Endothelial cell of umbilical vein (primary cell): ENCODE data around the gene EEF1AKMT4. TPM values are rescaled to one million over a fixed set of nuclear protein-coding genes. Genes with fewer than 3 reads are reported as not detected.
A peak's percentile ranks its signal among the peaks of the same experiment; 100 is the strongest.

Experiments
- BruUV-seq: library from RNA; stranded (reverse); fragments of 400-500 nt; replicated peaks from 2 replicates; lab custom pipeline; 2021; lab: Mats Ljungman, UMichigan
- CTCF ChIA-PET: fragments of 300-600, 350-600 bp; sonication (Branson Sonifier 250); formaldehyde crosslinking; loops from one replicate; lab custom pipeline; 2021; ENCODE audit warnings: antibody characterized with exemption, inconsistent platforms; lab: Charles Lee
- POLR2A ChIA-PET: fragments of 300-600, 350-600 bp; sonication (Branson Sonifier 250); formaldehyde crosslinking; loops from one replicate; lab custom pipeline; 2021; ENCODE audit warnings: antibody characterized with exemption, inconsistent platforms; lab: Charles Lee
- DNase-seq: peaks from one replicate; pipeline ENCODE4 v3.0.0-alpha.2; 2011; ENCODE audit warnings: low read depth, low spot score
- FAIRE-seq: peaks from 2 replicates; lab custom pipeline; 2011; peaks lifted over from hg19 to GRCh38; lab: Jason Lieb, UNC
- H2AFZ ChIP-seq: 2 replicates; pipeline ENCODE4 v1.6.0; 2012; ENCODE audit warnings: low read depth, low read length, control low read depth, inconsistent platforms
- H3K27ac ChIP-seq: 2 replicates; pipeline ENCODE4 v1.5.1; 2011; ENCODE audit warnings: low read depth, mild to moderate bottlenecking, control low read depth, low read length, moderate library complexity; ENCODE audit not compliant: insufficient read depth
- H3K27me3 ChIP-seq, 2 experiments: 2 replicates each; pipeline versions ENCODE4 v1.6.0 to v1.6.1; 2011; ENCODE audit warnings: low read length in 2 of 2, mixed read lengths in 1 of 2; ENCODE audit not compliant: control insufficient read depth in 2 of 2, insufficient read depth in 2 of 2
- H3K36me3 ChIP-seq, 2 experiments: 2 replicates in 1 of 2; 3 replicates in 1 of 2; pipeline ENCODE4 v1.5.1; 2011; ENCODE audit warnings: low read length in 2 of 2, mild to moderate bottlenecking in 1 of 2, moderate library complexity in 1 of 2; ENCODE audit not compliant: control insufficient read depth in 2 of 2, insufficient read depth in 2 of 2; ENCODE audit errors: extremely low read depth in 1 of 2
- H3K4me1 ChIP-seq: 3 replicates; pipeline ENCODE4 v1.5.1; 2011; ENCODE audit warnings: mild to moderate bottlenecking, low read length; ENCODE audit not compliant: control insufficient read depth, insufficient read depth; ENCODE audit errors: extremely low read depth
- H3K4me2 ChIP-seq: 2 replicates; pipeline ENCODE4 v1.6.1; 2011; ENCODE audit warnings: low read length, control low read depth, mixed read lengths; ENCODE audit not compliant: insufficient read depth
- H3K4me3 ChIP-seq, 3 experiments: fragments of 200-600 bp in 1 of 3; sonication (generic), shearing (Covaris generic) in 1 of 3; replicated peaks in 1 of 3; 2 replicates each; pipeline ENCODE4 v1.5.1; 2011 to 2016; ENCODE audit warnings: control low read depth in 3 of 3, low read length in 3 of 3, mild to moderate bottlenecking in 2 of 3, inconsistent platforms in 1 of 3, low read depth in 1 of 3, moderate library complexity in 1 of 3; ENCODE audit not compliant: insufficient read depth in 1 of 3
- H3K79me2 ChIP-seq: 2 replicates; pipeline ENCODE4 v1.6.0; 2012; ENCODE audit warnings: low read length, inconsistent platforms; ENCODE audit not compliant: control insufficient read depth, insufficient read depth
- H3K9ac ChIP-seq: replicated peaks from 2 replicates; pipeline ENCODE3; 2011; ENCODE audit warnings: low read length, control low read depth; ENCODE audit not compliant: insufficient read depth; ENCODE audit errors: extremely low read depth
- H3K9me1 ChIP-seq: replicated peaks from 3 replicates; pipeline ENCODE4 v1.6.0; 2011; ENCODE audit warnings: mild to moderate bottlenecking, low read length; ENCODE audit not compliant: control insufficient read depth, insufficient read depth; ENCODE audit errors: extremely low read depth
- H3K9me3 ChIP-seq: replicated peaks from 2 replicates; pipeline ENCODE4 v1.5.1; 2012; ENCODE audit warnings: low read length, inconsistent platforms; ENCODE audit not compliant: control insufficient read depth, insufficient read depth
- H4K20me1 ChIP-seq: replicated peaks from 2 replicates; pipeline ENCODE3; 2011; ENCODE audit warnings: mild to moderate bottlenecking, low read length; ENCODE audit not compliant: control insufficient read depth, insufficient read depth; ENCODE audit errors: extremely low read depth
- EZH2 ChIP-seq: IDR thresholded peaks from 2 replicates; pipeline ENCODE4 v1.6.1; 2012; ENCODE audit warnings: borderline replicate concordance, low read depth, mild to moderate bottlenecking, moderate library complexity, low read length, inconsistent platforms; ENCODE audit not compliant: severe bottlenecking
- FOS ChIP-seq: IDR thresholded peaks from 2 replicates; pipeline ENCODE4 v1.6.1; 2011; ENCODE audit warnings: mild to moderate bottlenecking, low read length, moderate library complexity, borderline replicate concordance; ENCODE audit not compliant: insufficient read depth
- GATA2 ChIP-seq: IDR thresholded peaks from 2 replicates; pipeline ENCODE4 v1.7.0; 2011; ENCODE audit warnings: low read depth, mild to moderate bottlenecking, moderate library complexity, mixed read lengths, low read length; ENCODE audit not compliant: insufficient read length, insufficient read depth
- JUN ChIP-seq: IDR thresholded peaks from 2 replicates; pipeline ENCODE4 v1.6.1; 2011; ENCODE audit warnings: borderline replicate concordance, low read depth; ENCODE audit not compliant: insufficient read length, insufficient read depth
- MYC ChIP-seq: IDR thresholded peaks from one replicate; pipeline ENCODE4 v1.6.1; 2011; ENCODE audit warnings: mild to moderate bottlenecking, low read depth, low read length
- POLR2A ChIP-seq: IDR thresholded peaks from 2 replicates; pipeline ENCODE4 v1.6.1; 2012; ENCODE audit warnings: low read depth, mild to moderate bottlenecking, control low read depth, low read length
- POLR2AphosphoS5 ChIP-seq: IDR thresholded peaks from 2 replicates; pipeline ENCODE4 v1.6.1; 2012; ENCODE audit warnings: low read depth, mild to moderate bottlenecking, control low read depth, low read length, moderate library complexity; ENCODE audit not compliant: insufficient read depth
- dilution Hi-C: fragments of 300-500 bp; cut with MboI; formaldehyde crosslinking; loops from one replicate; pipeline ENCODE4 v1.15.0; 2019; ENCODE audit warnings: low sequenced_read_pairs; ENCODE audit not compliant: extremely low pct_ligation_motif_present
- intact Hi-C: fragments of 100-400 bp; cut with micrococcal nuclease; formaldehyde crosslinking; loops from one replicate; pipeline ENCODE4 v1.10.0; 2022
- microRNA counts: library from miRNA; unstranded; fragments of <30 nt; microRNA quantifications from one replicate; lab custom pipeline; 2016
- microRNA-seq: library from miRNA; unstranded; fragments of <30 nt; microRNA quantifications from one replicate; pipeline ENCODE4 v1.2.0, GENCODE V29; 2021; ENCODE audit warnings: borderline number of aligned reads, borderline replicate concordance
- polyA plus RNA-seq, 4 experiments: library from polyadenylated mRNA; depleted of rRNA in 3 of 4; stranded (reverse) in 3 of 4; unstranded in 1 of 4; fragments of >200 nt; gene quantifications; 2 replicates each; pipeline versions ENCODE4 v1.2.1 to v1.2.3, GENCODE V29; 2011 to 2012; ENCODE audit warnings: missing spikeins in 1 of 4
- small RNA-seq: library from RNA; depleted of rRNA; stranded (forward); fragments of <200 nt; gene quantifications from one replicate; pipeline ENCODE3, GENCODE V24; 2012; ENCODE audit warnings: low replicate concordance, low read depth; ENCODE audit not compliant: insufficient read depth, insufficient read length
- total RNA-seq: library from RNA; stranded (reverse); gene quantifications from 2 replicates; pipeline ENCODE4 v1.2.3, GENCODE V29; 2021
- TF ChIP-seq, protein P1 (sequence below): IDR thresholded peaks from 2 replicates; pipeline ENCODE4 v1.6.1; 2011; ENCODE audit not compliant: insufficient read depth, insufficient read length
- TF ChIP-seq, protein P2 (sequence below), 2 donors: IDR thresholded peaks; 1 replicate in 1 of 2; 2 replicates in 1 of 2; pipeline ENCODE4 v1.5.1; 2011; ENCODE audit warnings: low read length in 2 of 2, mild to moderate bottlenecking in 2 of 2, moderate library complexity in 2 of 2, control low read depth in 1 of 2, inconsistent platforms in 1 of 2, low read depth in 1 of 2; ENCODE audit not compliant: insufficient read depth in 1 of 2; ENCODE audit errors: extremely low read depth in 1 of 2

EEF1AKMT4 gene
- total and polyA plus RNA-seq, 2 donors (not counting 3 experiments of a cell fraction or from before 2014, with no cell fraction given), result 3.4 to 8.0 TPM

- dilution Hi-C loops, result no loop called here
- no peak overlapping the region for H3K27ac ChIP-seq
- H3K4me1 ChIP-seq, result no peaks in the 10 kb centered on the region
- FAIRE-seq, result no peak
- H3K9me3 ChIP-seq, result no peaks in the 10 kb centered on the region
- peaks cover 30 to 38% of the 10 kb centered on the region in 2 experiments for H3K36me3 ChIP-seq
- no peak for DNase-seq
- no peak overlapping the region for H2AFZ ChIP-seq
- ChIA-PET POLR2A (no interaction called here), CTCF (no interaction called here)
- no TSS peak for BruUV-seq
- H3K4me3 ChIP-seq, result no peak overlapping the region
- no peak overlapping the region for H3K9ac ChIP-seq
- H4K20me1 ChIP-seq, result no peaks in the 10 kb centered on the region
- no peaks in the 10 kb centered on the region for H3K27me3 ChIP-seq
- no peak overlapping the region for H3K4me2 ChIP-seq
- TF ChIP-seq MYC, result no peak
- TF ChIP-seq, protein P1, sequence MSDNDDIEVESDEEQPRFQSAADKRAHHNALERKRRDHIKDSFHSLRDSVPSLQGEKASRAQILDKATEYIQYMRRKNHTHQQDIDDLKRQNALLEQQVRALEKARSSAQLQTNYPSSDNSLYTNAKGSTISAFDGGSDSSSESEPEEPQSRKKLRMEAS, result no peak
- TF ChIP-seq, protein P2, sequence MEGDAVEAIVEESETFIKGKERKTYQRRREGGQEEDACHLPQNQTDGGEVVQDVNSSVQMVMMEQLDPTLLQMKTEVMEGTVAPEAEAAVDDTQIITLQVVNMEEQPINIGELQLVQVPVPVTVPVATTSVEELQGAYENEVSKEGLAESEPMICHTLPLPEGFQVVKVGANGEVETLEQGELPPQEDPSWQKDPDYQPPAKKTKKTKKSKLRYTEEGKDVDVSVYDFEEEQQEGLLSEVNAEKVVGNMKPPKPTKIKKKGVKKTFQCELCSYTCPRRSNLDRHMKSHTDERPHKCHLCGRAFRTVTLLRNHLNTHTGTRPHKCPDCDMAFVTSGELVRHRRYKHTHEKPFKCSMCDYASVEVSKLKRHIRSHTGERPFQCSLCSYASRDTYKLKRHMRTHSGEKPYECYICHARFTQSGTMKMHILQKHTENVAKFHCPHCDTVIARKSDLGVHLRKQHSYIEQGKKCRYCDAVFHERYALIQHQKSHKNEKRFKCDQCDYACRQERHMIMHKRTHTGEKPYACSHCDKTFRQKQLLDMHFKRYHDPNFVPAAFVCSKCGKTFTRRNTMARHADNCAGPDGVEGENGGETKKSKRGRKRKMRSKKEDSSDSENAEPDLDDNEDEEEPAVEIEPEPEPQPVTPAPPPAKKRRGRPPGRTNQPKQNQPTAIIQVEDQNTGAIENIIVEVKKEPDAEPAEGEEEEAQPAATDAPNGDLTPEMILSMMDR (IDR thresholded peaks at IDR 0.05; ENCODE audit: extremely low read depth in 1 of 2, insufficient read depth in 1 of 2, low read depth in 1 of 2, low read length in 2 of 2), result no peak
- no peak for TF ChIP-seq FOS
- TF ChIP-seq POLR2AphosphoS5, result no peak
- TF ChIP-seq GATA2, result no peak
- no peak for TF ChIP-seq EZH2
- no peak for TF ChIP-seq JUN
- TF ChIP-seq POLR2A, result no peak
- intact Hi-C loops, result no loop called here
- peaks cover 18% of the 10 kb centered on the region for H3K79me2 ChIP-seq
- no peaks in the 10 kb centered on the region for H3K9me1 ChIP-seq
Observed at GRCh38 chr3:184307915-184308314, 58.4 kb downstream of the EEF1AKMT4 start.

MicroRNAs within 50 kb of the gene (microRNA counts, 767-probe panel; counts per million panel counts)
- microRNA hsa-miR-1224-3p (lab: Ali Mortazavi, UCI), result 723 counts per million, percentile 96 among the panel's probes with 10 or more counts
- microRNA hsa-miR-1224-5p (lab: Ali Mortazavi, UCI), result 723 counts per million, percentile 96 among the panel's probes with 10 or more counts

Small RNA genes within 50 kb of the gene (microRNA-seq; reads per million reads assigned to microRNA genes)
- gene MIR1224, result not detected

Small RNA genes within 50 kb of the gene (small RNA-seq; reads per million reads assigned to genes)
- gene MIR1224, result not detected

Other genes with a start within 250 kb of the EEF1AKMT4 start
- 24.6 and 25.4 TPM in 2 replicates for gene ABCC5, start 231.8 kb upstream of the EEF1AKMT4 start, total RNA-seq
- gene ABCC5, start 231.8 kb upstream of the EEF1AKMT4 start, polyA plus RNA-seq, result 18.9 and 22.5 TPM in 2 replicates
- not detected in 2 replicates for gene HTR3D, start 217.9 kb upstream of the EEF1AKMT4 start, total RNA-seq
- not detected in 2 replicates for gene HTR3D, start 217.9 kb upstream of the EEF1AKMT4 start, polyA plus RNA-seq
- not detected in 2 replicates for gene HTR3C, start 196.6 kb upstream of the EEF1AKMT4 start, total RNA-seq
- not detected in 2 replicates for gene HTR3C, start 196.6 kb upstream of the EEF1AKMT4 start, polyA plus RNA-seq
- not detected in 2 replicates for gene HTR3E, start 152.6 kb upstream of the EEF1AKMT4 start, total RNA-seq
- gene HTR3E, start 152.6 kb upstream of the EEF1AKMT4 start, polyA plus RNA-seq, result not detected in 2 replicates
- gene EIF2B5, start 114.3 kb upstream of the EEF1AKMT4 start, total RNA-seq, result 38.8 and 44.7 TPM in 2 replicates
- gene EIF2B5, start 114.3 kb upstream of the EEF1AKMT4 start, polyA plus RNA-seq, result 35.5 and 42.7 TPM in 2 replicates
- 59.0 and 61.3 TPM in 2 replicates for gene DVL3, start 94.3 kb upstream of the EEF1AKMT4 start, total RNA-seq
- 41.2 and 43.8 TPM in 2 replicates for gene DVL3, start 94.3 kb upstream of the EEF1AKMT4 start, polyA plus RNA-seq
- gene AP2M1, start 74.8 kb upstream of the EEF1AKMT4 start, total RNA-seq, result 400 and 431 TPM in 2 replicates
- gene AP2M1, start 74.8 kb upstream of the EEF1AKMT4 start, polyA plus RNA-seq, result 602 and 603 TPM in 2 replicates
- gene ABCF3, start 63.5 kb upstream of the EEF1AKMT4 start, total RNA-seq, result 65.6 and 68.8 TPM in 2 replicates
- 73.4 and 93.9 TPM in 2 replicates for gene ABCF3, start 63.5 kb upstream of the EEF1AKMT4 start, polyA plus RNA-seq
- gene VWA5B2, start 20.1 kb upstream of the EEF1AKMT4 start, total RNA-seq, result not detected in 2 replicates
- 0.03 TPM in 1 of 2 replicates, not detected in the other for gene VWA5B2, start 20.1 kb upstream of the EEF1AKMT4 start, polyA plus RNA-seq
- 37.7 and 42.9 TPM in 2 replicates for gene ALG3, start 710 bp upstream of the EEF1AKMT4 start, total RNA-seq
- 99.9 and 102 TPM in 2 replicates for gene ALG3, start 710 bp upstream of the EEF1AKMT4 start, polyA plus RNA-seq
- not detected in 2 replicates for gene CAMK2N2, start 11.9 kb downstream of the EEF1AKMT4 start, total RNA-seq
- 0.11 TPM in 1 of 2 replicates, not detected in the other for gene CAMK2N2, start 11.9 kb downstream of the EEF1AKMT4 start, polyA plus RNA-seq
- gene ECE2, start 26.4 kb downstream of the EEF1AKMT4 start, total RNA-seq, result not detected in 2 replicates
- gene ECE2, start 26.4 kb downstream of the EEF1AKMT4 start, polyA plus RNA-seq, result not detected in 2 replicates
- 400 and 435 TPM in 2 replicates for gene PSMD2, start 49.6 kb downstream of the EEF1AKMT4 start, total RNA-seq
- gene PSMD2, start 49.6 kb downstream of the EEF1AKMT4 start, polyA plus RNA-seq, result 358 and 414 TPM in 2 replicates
- 524 and 532 TPM in 2 replicates for gene EIF4G1, start 64.9 kb downstream of the EEF1AKMT4 start, total RNA-seq
- gene EIF4G1, start 64.9 kb downstream of the EEF1AKMT4 start, polyA plus RNA-seq, result 355 and 401 TPM in 2 replicates
- gene FAM131A, start 87.9 kb downstream of the EEF1AKMT4 start, total RNA-seq, result 19.9 and 26.8 TPM in 2 replicates
- gene FAM131A, start 87.9 kb downstream of the EEF1AKMT4 start, polyA plus RNA-seq, result 29.9 and 34.1 TPM in 2 replicates
- 6.5 and 9.9 TPM in 2 replicates for gene CLCN2, start 111.9 kb downstream of the EEF1AKMT4 start, total RNA-seq
- gene CLCN2, start 111.9 kb downstream of the EEF1AKMT4 start, polyA plus RNA-seq, result 3.5 and 4.9 TPM in 2 replicates
- gene POLR2H, start 112.0 kb downstream of the EEF1AKMT4 start, total RNA-seq, result 80.5 and 89.0 TPM in 2 replicates
- 169 and 276 TPM in 2 replicates for gene POLR2H, start 112.0 kb downstream of the EEF1AKMT4 start, polyA plus RNA-seq
- gene THPO, start 128.5 kb downstream of the EEF1AKMT4 start, total RNA-seq, result not detected in 2 replicates
- 0.08 and 0.10 TPM in 2 replicates for gene THPO, start 128.5 kb downstream of the EEF1AKMT4 start, polyA plus RNA-seq
- gene CHRD, start 130.4 kb downstream of the EEF1AKMT4 start, total RNA-seq, result 0.40 and 0.53 TPM in 2 replicates
- gene CHRD, start 130.4 kb downstream of the EEF1AKMT4 start, polyA plus RNA-seq, result 0.27 and 0.54 TPM in 2 replicates